Activated CD4-positive, alpha-beta memory T cell treated with anti-CD3 and anti-CD28 coated beads for 36 hours (primary cell): ENCODE measurements around the gene CMYA5. TPM values are rescaled to one million over a fixed set of nuclear protein-coding genes. Genes with fewer than 3 reads are reported as not detected.

Experiments
- CTCF ChIA-PET: fragments of 350-600 bp; sonication (Branson Sonifier 250); formaldehyde crosslinking; loops from one replicate; lab custom pipeline; 2021; ENCODE audit warnings: antibody characterized with exemption, inconsistent platforms; lab: Charles Lee
- POLR2A ChIA-PET: fragments of 350-600 bp; sonication (Branson Sonifier 250); formaldehyde crosslinking; loops from one replicate; lab custom pipeline; 2021; ENCODE audit warnings: antibody characterized with exemption; lab: Charles Lee
- DNase-seq: peaks from one replicate; pipeline ENCODE4 v3.0.0-alpha.2; 2020
- H3K27ac Mint-ChIP-seq: one replicate; pipeline ENCODE4 v1.8.0; 2021; ENCODE audit warnings: mixed read lengths
- H3K27me3 Mint-ChIP-seq: one replicate; pipeline ENCODE4 v1.8.0; 2021; ENCODE audit warnings: mixed read lengths
- H3K36me3 Mint-ChIP-seq: one replicate; pipeline ENCODE4 v1.8.0; 2021; ENCODE audit warnings: mixed read lengths
- H3K4me1 Mint-ChIP-seq: one replicate; pipeline ENCODE4 v1.8.0; 2021; ENCODE audit warnings: low read depth, mixed read lengths
- H3K4me3 Mint-ChIP-seq: one replicate; pipeline ENCODE4 v1.8.0; 2021; ENCODE audit warnings: mild to moderate bottlenecking, mixed read lengths
- H3K9me3 Mint-ChIP-seq: one replicate; pipeline ENCODE4 v1.8.0; 2021; ENCODE audit warnings: mixed read lengths
- intact Hi-C: fragments of 100-400 bp; cut with micrococcal nuclease; formaldehyde crosslinking; loops from one replicate; pipeline ENCODE4 v1.15.1; 2023
- total RNA-seq, 2 experiments: library from RNA; stranded (reverse); gene quantifications; one replicate each; pipeline ENCODE4 v1.2.3, GENCODE V29; 2021

Gene CMYA5
- total RNA-seq, 2 experiments from 2014 or later, result 0.15 to 0.26 TPM

- CTCF ChIA-PET, result interaction anchor here (0.9 kb wide), 1 partner anchor 297 kb away, joined by 3 read pairs; no protein-coding TSS in a partner anchor
Observed at GRCh38 chr5:79785983-79786382, 96.3 kb downstream of the CMYA5 start.

GRCh38 chr5:79787448-79787847 is 97.8 kb downstream of the CMYA5 start:
- Mint-ChIP-seq H3K4me1 (no peaks in the 10 kb centered on the region), H3K27ac (no peak overlapping the region), H3K9me3 (no peaks in the 10 kb centered on the region), H3K4me3 (no peak overlapping the region), H3K27me3 (peaks cover 9% of the 10 kb centered on the region), H3K36me3 (peaks cover 2% of the 10 kb centered on the region)
- ChIA-PET CTCF (no interaction called here), POLR2A (no interaction called here)
- intact Hi-C loops, result no loop called here
- DNase-seq, result no peak

More at GRCh38 chr5:79785983-79786382, 96.3 kb downstream of the CMYA5 start:
- H3K36me3 Mint-ChIP-seq, result peaks cover 2% of the 10 kb centered on the region
- POLR2A ChIA-PET, result no interaction called here
- no peak overlapping the region for H3K4me3 Mint-ChIP-seq
- H3K9me3 Mint-ChIP-seq, result no peaks in the 10 kb centered on the region
- no peaks in the 10 kb centered on the region for H3K4me1 Mint-ChIP-seq
- DNase-seq, result no peak
- intact Hi-C loops, result no loop called here
- peaks cover 9% of the 10 kb centered on the region for H3K27me3 Mint-ChIP-seq
- H3K27ac Mint-ChIP-seq, result no peak overlapping the region

- H3K27ac Mint-ChIP-seq, result no peak overlapping the region
- no peaks in the 10 kb centered on the region for H3K4me1 Mint-ChIP-seq
- H3K4me3 Mint-ChIP-seq, result no peak overlapping the region
- DNase-seq, result no peak
- no peaks in the 10 kb centered on the region for H3K9me3 Mint-ChIP-seq
- POLR2A ChIA-PET, result no interaction called here
- peaks cover 9% of the 10 kb centered on the region for H3K27me3 Mint-ChIP-seq
- CTCF ChIA-PET, result no interaction called here
- intact Hi-C loops, result no loop called here
- H3K36me3 Mint-ChIP-seq, result peaks cover 2% of the 10 kb centered on the region
Observed at GRCh38 chr5:79791843-79792242, 102.2 kb downstream of the CMYA5 start.

- no peak overlapping the region for H3K27ac Mint-ChIP-seq
- H3K4me1 Mint-ChIP-seq, result no peaks in the 10 kb centered on the region
- intact Hi-C loops, result no loop called here
- no peak overlapping the region for H3K4me3 Mint-ChIP-seq
- H3K9me3 Mint-ChIP-seq, result no peaks in the 10 kb centered on the region
- peaks cover 8% of the 10 kb centered on the region for H3K27me3 Mint-ChIP-seq
- H3K36me3 Mint-ChIP-seq, result peaks cover 2% of the 10 kb centered on the region
- no peak for DNase-seq
- POLR2A ChIA-PET, result no interaction called here
- CTCF ChIA-PET, result no interaction called here
Observed at GRCh38 chr5:79792463-79792862, 102.8 kb downstream of the CMYA5 start.

- Mint-ChIP-seq H3K9me3 (no peaks in the 10 kb centered on the region), H3K27me3 (peaks cover 6% of the 10 kb centered on the region), H3K36me3 (no peaks in the 10 kb centered on the region), H3K4me3 (no peak overlapping the region), H3K27ac (no peak overlapping the region), H3K4me1 (no peaks in the 10 kb centered on the region)
- CTCF ChIA-PET, result no interaction called here
- POLR2A ChIA-PET, result no interaction called here
- intact Hi-C loops, result no loop called here
- no peak for DNase-seq
Observed at GRCh38 chr5:79793304-79793703, 103.7 kb downstream of the CMYA5 start.

- H3K4me1 Mint-ChIP-seq, result no peaks in the 10 kb centered on the region
- ChIA-PET POLR2A (no interaction called here), CTCF (no interaction called here)
- H3K9me3 Mint-ChIP-seq, result no peaks in the 10 kb centered on the region
- peaks cover 6% of the 10 kb centered on the region for H3K27me3 Mint-ChIP-seq
- intact Hi-C loops, result no loop called here
- H3K27ac Mint-ChIP-seq, result no peak overlapping the region
- no peak overlapping the region for H3K4me3 Mint-ChIP-seq
- DNase-seq, result no peak
- H3K36me3 Mint-ChIP-seq, result no peaks in the 10 kb centered on the region
Observed at GRCh38 chr5:79793722-79794121, 104.1 kb downstream of the CMYA5 start.

GRCh38 chr5:79794347-79794746 is 104.7 kb downstream of the CMYA5 start:
- H3K27ac Mint-ChIP-seq, result no peak overlapping the region
- no peaks in the 10 kb centered on the region for H3K36me3 Mint-ChIP-seq
- H3K4me1 Mint-ChIP-seq, result no peaks in the 10 kb centered on the region
- peaks cover 6% of the 10 kb centered on the region for H3K27me3 Mint-ChIP-seq
- POLR2A ChIA-PET, result no interaction called here
- CTCF ChIA-PET, result no interaction called here
- no peaks in the 10 kb centered on the region for H3K9me3 Mint-ChIP-seq
- intact Hi-C loops, result no loop called here
- no peak for DNase-seq
- no peak overlapping the region for H3K4me3 Mint-ChIP-seq

- Mint-ChIP-seq H3K36me3 (no peaks in the 10 kb centered on the region), H3K4me1 (peaks cover under 1% of the 10 kb centered on the region), H3K9me3 (no peaks in the 10 kb centered on the region), H3K27me3 (no peaks in the 10 kb centered on the region), H3K4me3 (no peak overlapping the region), H3K27ac (no peak overlapping the region)
- ChIA-PET CTCF (no interaction called here), POLR2A (no interaction called here)
- no peak for DNase-seq
- intact Hi-C loops, result no loop called here
Observed at GRCh38 chr5:79795764-79796398, 106.2 kb downstream of the CMYA5 start.

- intact Hi-C loops, result no loop called here
- no peak for DNase-seq
- ChIA-PET POLR2A (no interaction called here), CTCF (no interaction called here)
- H3K27me3 Mint-ChIP-seq, result no peaks in the 10 kb centered on the region
- peaks cover 13% of the 10 kb centered on the region for H3K4me1 Mint-ChIP-seq
- H3K9me3 Mint-ChIP-seq, result no peaks in the 10 kb centered on the region
- H3K36me3 Mint-ChIP-seq, result no peaks in the 10 kb centered on the region
- no peak overlapping the region for H3K27ac Mint-ChIP-seq
- no peak overlapping the region for H3K4me3 Mint-ChIP-seq
Observed at GRCh38 chr5:79798893-79799590, 109.4 kb downstream of the CMYA5 start.

- POLR2A ChIA-PET, result no interaction called here
- intact Hi-C loops, result no loop called here
- H3K4me1 Mint-ChIP-seq, result peaks cover 13% of the 10 kb centered on the region
- no peaks in the 10 kb centered on the region for H3K27me3 Mint-ChIP-seq
- no peaks in the 10 kb centered on the region for H3K9me3 Mint-ChIP-seq
- H3K4me3 Mint-ChIP-seq, result no peak overlapping the region
- CTCF ChIA-PET, result no interaction called here
- H3K27ac Mint-ChIP-seq, result no peak overlapping the region
- no peaks in the 10 kb centered on the region for H3K36me3 Mint-ChIP-seq
- DNase-seq, result no peak
Observed at GRCh38 chr5:79800979-79801827, 111.6 kb downstream of the CMYA5 start.

GRCh38 chr5:79802406-79802805 is 112.8 kb downstream of the CMYA5 start:
- POLR2A ChIA-PET, result no interaction called here
- Mint-ChIP-seq H3K36me3 (no peaks in the 10 kb centered on the region), H3K4me3 (no peak overlapping the region), H3K9me3 (no peaks in the 10 kb centered on the region), H3K27ac (no peak overlapping the region), H3K4me1 (peaks cover 13% of the 10 kb centered on the region), H3K27me3 (no peaks in the 10 kb centered on the region)
- intact Hi-C loops, result no loop called here
- DNase-seq, result no peak
- CTCF ChIA-PET, result no interaction called here

- Mint-ChIP-seq H3K36me3 (no peaks in the 10 kb centered on the region), H3K4me1 (peaks cover 13% of the 10 kb centered on the region), H3K27ac (no peak overlapping the region), H3K9me3 (no peaks in the 10 kb centered on the region), H3K4me3 (no peak overlapping the region), H3K27me3 (no peaks in the 10 kb centered on the region)
- no peak for DNase-seq
- intact Hi-C loops, result no loop called here
- POLR2A ChIA-PET, result no interaction called here
- CTCF ChIA-PET, result no interaction called here
Observed at GRCh38 chr5:79803007-79803406, 113.4 kb downstream of the CMYA5 start.
